HG03565 (cell line): Measurements from ENCODE around the gene CERS4.
"Not testable (repeated sequence)": the region's sequence is repeated elsewhere in the genome, so short reads cannot be mapped to it uniquely, and the experiment has no call there.

Source experiments
- ATAC-seq: cut with Tn5 transposase; IDR thresholded peaks from one replicate; pipeline ENCODE4 v1.9.1; 2021; ENCODE audit warnings: mild to moderate bottlenecking, moderate library complexity; ENCODE audit not compliant: unreplicated experiment

The CERS4 gene

GRCh38 chr19:8240274-8241229, 31.4 kb downstream of the CERS4 start:
- peak; percentile 49 for ATAC-seq

DNA sequence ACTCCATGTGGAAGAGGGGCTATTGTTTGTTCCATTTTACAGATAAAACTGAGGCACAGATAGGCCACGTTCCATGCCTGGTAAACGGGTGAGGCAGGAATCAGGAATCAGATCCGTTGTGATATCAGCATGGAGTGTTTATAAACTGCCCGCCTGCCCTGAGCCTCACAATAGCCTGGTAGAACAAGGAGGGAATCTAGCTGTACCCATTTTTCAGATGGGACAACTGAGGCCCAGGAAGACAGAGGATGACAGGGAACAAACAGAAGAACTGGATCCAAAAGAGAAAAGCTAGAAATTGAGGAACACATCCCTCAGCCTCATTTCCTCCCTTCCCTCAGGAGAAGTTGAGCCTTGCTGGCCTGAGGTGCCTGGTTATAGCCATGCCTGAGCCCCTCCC, 32.5 kb downstream of the CERS4 start:
- no peak for ATAC-seq

- no peak for ATAC-seq
These were observed 33.1 kb downstream of the CERS4 start for GRCh38 chr19:8242211-8242821.

- ATAC-seq: no peak
These were observed 34.0 kb downstream of the CERS4 start for GRCh38 chr19:8243146-8243545.

DNA sequence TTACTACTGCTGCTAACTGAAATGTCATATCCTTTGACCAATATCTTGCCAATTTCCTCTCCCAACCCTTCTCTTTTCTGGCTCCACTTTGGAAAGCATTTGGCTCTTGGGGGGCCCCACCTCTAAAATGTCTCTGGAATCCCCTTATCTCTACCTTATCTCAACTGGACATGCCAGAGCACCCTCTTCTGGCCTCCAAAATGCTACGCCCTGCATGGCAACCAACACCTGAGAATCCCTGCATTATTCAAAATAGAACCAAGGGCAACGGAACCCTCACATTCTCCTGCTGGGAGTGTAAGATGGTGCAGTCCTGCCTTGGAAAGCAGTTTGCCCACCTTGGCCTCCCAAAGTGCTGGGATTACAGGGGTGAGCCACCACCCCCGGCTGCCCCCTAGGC, 35.3 kb downstream of the CERS4 start:
- no peak for ATAC-seq

DNA sequence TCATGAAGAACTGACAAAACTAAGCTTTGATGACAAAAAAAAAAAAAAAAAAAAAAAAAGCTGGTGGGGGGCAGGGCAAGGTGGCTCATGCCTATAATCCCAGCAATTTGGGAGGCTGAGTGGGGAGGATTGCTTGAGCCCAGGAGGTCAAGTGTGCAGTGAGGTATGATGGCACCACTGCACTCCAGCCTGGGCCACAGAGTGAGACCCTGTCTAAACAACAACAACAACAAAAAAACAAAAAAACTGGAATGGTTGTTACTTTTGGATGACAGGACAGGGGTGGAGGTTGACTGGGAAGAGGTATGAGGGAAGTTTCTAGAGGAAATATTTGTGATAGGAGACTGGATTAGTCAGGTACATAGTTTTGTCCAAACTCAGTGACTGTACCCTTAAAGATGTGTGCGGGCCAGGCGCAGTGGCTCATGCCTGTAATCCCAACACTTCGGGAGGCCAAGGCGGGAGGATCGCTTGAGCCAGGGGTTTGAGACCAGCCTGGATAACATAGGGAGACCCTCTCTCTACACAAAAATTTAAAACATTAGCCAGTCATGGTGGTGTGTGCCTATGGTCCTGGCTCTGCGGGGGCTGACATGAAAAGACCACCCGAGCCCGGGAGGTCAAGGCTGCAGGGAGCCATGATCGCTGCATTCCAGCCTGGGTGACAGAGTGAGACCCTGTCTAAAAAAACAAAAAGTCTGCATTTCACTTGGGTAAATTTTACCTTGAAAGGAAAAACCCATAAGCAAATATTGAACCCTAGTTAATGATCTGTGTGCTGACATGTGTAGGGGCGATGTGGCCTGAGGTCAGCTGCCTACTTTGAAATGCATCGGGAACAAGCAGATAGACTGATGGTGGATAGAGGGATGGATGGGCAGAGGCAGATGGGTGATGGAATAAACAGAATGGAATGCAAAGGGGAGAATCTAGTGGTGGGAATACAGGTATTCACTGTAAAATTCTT, 37.0 kb downstream of the CERS4 start:
- no peak for ATAC-seq

DNA sequence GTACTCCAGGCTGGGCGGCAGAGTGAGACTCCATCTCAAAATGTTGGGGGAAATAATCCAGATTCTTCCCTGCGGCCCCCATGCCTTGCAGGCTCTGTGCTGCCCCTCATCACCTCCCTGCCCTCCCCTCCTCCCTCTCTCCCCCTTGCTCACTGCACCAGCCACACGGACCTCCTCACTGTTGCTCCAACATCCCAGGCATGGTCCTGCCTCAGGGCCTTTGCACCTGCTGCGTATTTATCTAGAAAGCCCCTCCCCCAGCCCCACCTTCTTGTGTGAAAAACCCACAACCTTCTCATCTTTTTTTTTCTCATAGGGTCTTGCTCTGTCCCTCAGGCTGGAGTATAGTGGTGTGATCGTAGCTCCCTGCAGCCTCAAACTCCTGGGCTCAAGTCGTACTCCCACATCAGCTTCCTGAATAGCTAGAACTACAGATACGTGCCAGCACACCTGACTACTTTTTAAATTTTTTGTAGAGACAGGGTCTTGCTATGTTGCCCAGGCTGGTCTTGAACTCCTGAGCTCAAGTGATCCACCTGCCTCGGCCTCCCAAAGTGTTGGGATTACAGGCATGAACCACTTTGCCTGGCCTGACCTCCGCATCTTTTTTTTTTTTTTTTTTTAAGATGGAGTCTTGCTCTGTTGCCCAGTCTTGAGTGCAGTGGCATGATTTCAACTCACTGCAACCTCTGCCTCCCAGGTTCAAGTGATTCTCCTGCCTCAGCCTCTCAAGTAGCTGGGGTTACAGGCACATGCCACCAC, 38.1 kb downstream of the CERS4 start:
- ATAC-seq: not testable (repeated sequence)

GRCh38 chr19:8248348-8249328, 39.5 kb downstream of the CERS4 start:
- no peak for ATAC-seq

GRCh38 chr19:8250596-8250995, 41.4 kb downstream of the CERS4 start:
- no peak for ATAC-seq

GRCh38 chr19:8251025-8251472, 41.9 kb downstream of the CERS4 start:
- ATAC-seq: no peak

DNA sequence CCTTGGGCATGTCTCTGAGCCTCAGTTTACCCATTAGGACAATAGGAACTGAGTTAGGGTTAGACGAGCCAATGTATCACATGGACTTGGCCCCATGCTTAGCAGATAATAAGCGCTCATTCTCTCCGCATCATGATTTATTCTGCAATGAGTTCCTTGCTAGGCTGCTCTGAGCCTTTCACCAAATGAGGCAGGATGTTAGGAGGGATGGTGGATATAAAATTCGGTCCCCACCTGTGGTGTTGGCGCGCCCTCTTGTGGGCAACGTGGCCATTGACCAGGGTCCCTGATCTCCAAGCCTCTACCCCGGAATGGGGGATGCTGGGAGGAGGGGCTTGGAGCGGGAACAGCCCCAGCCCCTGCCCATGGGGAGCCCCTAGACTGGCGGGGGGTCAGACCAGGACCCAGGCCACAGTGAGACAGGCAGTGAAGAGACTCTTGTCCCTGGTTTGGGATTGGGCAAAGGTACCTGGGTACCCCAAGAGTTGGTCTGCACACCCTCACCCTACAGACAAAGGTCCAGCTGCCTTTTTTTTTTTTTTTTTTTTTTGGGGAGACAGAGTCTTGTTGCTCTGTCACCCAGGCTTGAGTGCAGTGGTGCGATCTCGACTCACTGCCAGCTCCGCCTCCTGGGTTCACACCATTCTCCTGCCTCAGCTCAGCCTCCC, 43.9 kb downstream of the CERS4 start:
- no peak for ATAC-seq

- ATAC-seq: no peak
These were observed 44.5 kb downstream of the CERS4 start for GRCh38 chr19:8253678-8254077.

GRCh38 chr19:8254286-8255001, 45.3 kb downstream of the CERS4 start:
- no peak for ATAC-seq

GRCh38 chr19:8255426-8256125, 46.4 kb downstream of the CERS4 start:
- no peak for ATAC-seq

GRCh38 chr19:8256276-8257051, 47.3 kb downstream of the CERS4 start:
- ATAC-seq: no peak

- ATAC-seq: no peak
These were observed 47.9 kb downstream of the CERS4 start for GRCh38 chr19:8257052-8257443.
